ENCODE results near the gene TAS2R60.
"Not testable (repeated sequence)": the region's sequence is repeated elsewhere in the genome, so short reads cannot be mapped to it uniquely, and the experiment has no call there.

Gene TAS2R60, protein sequence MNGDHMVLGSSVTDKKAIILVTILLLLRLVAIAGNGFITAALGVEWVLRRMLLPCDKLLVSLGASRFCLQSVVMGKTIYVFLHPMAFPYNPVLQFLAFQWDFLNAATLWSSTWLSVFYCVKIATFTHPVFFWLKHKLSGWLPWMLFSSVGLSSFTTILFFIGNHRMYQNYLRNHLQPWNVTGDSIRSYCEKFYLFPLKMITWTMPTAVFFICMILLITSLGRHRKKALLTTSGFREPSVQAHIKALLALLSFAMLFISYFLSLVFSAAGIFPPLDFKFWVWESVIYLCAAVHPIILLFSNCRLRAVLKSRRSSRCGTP

GRCh38 chr7:143443153-143443552 lies at the start of gene TAS2R60:
Gene TAS2R60 (plus strand): TSS chr7:143443453. CDS start chr7:143443453, 0 bp downstream.
- DNase-seq (ENCODE audit: low read depth in 2 of 2), result no peak

GRCh38 chr7:143394068-143394467 lies 49.2 kb upstream of the TAS2R60 start:
- DNase-seq (ENCODE audit: low read depth in 2 of 2), result no peak

GRCh38 chr7:143394777-143395176 lies 48.5 kb upstream of the TAS2R60 start:
- no peak for DNase-seq (ENCODE audit: low read depth in 2 of 2)

DNA sequence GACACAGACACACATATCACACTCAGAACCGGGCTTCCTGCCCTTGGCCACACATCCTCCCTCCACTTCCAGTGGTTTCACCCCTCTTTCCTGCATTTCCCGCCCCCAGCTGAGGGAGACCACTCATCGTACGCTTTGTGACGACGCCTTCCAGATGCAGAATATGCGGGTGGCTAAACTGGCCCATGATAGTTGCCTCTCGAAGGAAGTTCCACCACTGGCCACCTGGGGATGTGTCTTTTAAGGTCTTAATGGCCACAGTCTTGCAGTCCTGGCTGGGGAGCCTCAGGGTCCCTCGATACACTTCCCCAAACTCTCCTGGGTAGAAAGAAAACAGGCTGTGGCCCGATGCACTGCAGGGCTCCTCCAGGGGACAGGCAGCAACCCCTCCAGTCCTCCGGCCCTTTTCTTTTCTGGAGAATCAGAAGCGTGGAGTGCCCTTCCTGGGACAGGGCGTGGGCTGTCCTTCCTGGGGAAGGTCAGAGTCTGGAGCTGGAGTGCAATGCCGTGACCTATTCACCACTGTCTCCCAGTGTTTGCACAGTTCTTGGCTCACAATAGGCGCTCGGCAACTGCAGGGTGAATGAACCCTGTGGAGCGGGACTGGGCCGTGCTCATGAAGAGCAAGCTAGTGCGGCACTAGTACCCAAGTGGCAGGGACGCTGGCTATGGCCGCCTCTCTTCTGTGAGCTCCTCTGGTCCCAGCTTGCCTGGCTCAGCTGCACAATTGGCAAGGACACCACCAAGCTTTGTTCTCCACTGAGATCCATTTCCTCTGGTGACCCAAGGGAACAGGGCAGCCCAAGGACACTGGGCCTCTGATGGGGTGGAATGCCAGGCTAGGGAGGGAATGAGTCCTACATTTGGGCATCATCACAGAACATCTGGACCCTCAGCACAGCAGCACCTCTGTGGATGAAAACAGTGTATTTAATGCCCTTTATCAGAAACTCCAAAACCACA lies 47.8 kb upstream of the TAS2R60 start:
- DNase-seq (ENCODE audit: low read depth in 2 of 2), result no peak

DNA sequence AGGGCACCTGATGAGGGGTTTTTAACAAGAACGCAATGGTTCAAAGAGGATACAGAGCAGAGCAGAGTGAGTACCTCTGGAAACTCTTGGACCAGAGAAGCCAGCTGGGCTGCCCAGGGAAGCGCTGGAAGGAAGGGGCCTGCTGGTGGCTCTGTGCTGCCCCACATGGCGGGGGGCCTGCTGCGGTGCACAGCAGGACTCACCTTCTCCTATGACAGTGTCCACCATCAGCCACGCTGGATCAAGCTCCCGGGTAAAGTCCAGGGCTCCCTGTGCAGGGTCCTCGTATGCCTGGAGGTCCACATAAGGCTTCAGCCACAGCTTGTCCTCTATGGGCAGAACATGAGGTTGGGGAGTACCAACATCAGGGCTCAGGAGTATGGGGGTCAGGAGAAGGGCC lies 47.1 kb upstream of the TAS2R60 start:
- DNase-seq (ENCODE audit: low read depth in 2 of 2), result no peak

GRCh38 chr7:143396625-143397556 lies 46.4 kb upstream of the TAS2R60 start:
- no peak for DNase-seq (ENCODE audit: low read depth in 2 of 2)

- no peak for DNase-seq (ENCODE audit: low read depth in 2 of 2)
These were observed 45.3 kb upstream of the TAS2R60 start for GRCh38 chr7:143397710-143398530.

DNA sequence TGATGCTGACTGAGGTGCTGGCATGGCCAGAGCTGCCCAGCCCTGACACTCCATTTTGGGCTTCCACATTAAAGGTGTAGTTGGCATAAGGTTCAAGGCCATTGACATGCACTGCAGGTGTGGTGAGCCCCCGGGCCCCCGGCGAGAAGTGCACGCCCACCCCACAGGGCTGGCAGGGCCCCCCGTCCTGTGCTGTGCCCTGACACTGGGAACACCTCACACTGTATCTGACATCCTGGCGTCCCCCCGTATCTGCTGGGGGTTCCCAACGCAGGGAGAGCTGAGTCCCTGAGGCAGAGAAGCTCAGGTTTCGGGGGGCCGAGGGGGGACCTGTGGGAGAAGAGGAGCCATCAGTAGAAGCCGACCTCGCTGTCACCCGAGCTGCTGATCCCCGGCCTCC lies 44.6 kb upstream of the TAS2R60 start:
- DNase-seq (ENCODE audit: low read depth in 2 of 2), result no peak

GRCh38 chr7:143399151-143399550 lies 44.1 kb upstream of the TAS2R60 start:
- no peak for DNase-seq (ENCODE audit: low read depth in 2 of 2)

DNA sequence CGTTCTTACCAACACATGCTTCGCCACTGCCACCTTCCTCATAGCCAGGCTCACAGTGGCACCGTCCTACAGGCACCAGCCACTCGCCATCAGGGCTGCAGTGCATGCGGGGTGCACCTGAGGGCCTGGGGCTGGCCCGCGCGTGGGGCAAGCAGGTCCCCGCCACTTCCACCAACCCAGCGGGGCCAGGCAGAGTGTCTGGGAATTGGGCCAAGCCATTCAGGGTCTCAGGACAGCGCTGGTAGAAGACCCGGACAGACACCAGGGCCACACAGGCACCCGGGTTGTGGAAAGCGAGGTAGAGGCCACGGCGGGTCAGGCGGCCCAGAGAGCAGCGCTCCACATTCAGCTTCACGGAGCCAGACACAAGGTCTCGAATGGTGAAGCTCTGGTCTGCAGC lies 43.6 kb upstream of the TAS2R60 start:
- DNase-seq (ENCODE audit: low read depth in 2 of 2), result no peak

DNA sequence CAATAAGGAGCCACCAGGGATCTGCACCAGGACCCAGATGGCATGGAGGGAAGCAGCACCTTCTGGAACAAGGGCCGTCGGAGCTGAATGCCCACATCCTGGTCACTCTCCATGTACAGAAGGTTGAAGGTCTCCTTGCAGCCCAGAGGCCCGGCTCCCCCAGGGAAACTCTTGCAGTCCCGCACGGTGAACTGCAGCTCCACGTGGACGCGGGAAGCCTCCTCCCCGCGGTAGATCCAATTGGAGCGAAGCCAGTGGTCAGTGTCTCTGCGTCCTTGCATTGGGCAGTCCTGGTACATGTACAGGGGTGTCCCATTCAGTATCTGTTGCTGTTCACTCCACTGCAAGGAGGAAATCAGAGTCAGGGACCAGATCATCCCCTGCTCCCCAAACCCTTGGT lies 42.0 kb upstream of the TAS2R60 start:
- DNase-seq (ENCODE audit: low read depth in 2 of 2), result no peak

DNA sequence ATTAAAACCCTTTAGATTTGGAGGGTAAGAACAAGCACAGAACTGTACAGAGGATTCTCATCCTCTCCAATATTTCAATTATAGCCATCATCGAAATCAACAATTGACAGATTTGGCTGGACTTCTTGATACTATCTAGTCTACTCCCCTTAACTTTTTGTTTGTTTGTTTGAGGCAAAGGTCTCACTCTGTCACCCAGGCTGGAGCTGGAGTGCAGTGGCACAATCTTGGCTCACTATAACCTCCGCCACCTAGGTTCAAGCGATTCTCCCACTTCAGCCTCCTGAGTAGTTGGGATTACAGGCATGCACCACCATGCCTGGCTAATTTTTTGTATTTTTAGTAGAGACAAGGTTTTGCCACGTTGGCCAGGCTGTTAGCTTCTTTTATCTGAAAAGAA lies 41.0 kb upstream of the TAS2R60 start:
- not testable (repeated sequence) for DNase-seq (ENCODE audit: low read depth in 2 of 2)

- no peak for DNase-seq (ENCODE audit: low read depth in 2 of 2)
These were observed 37.9 kb upstream of the TAS2R60 start for GRCh38 chr7:143405173-143406001.

DNA sequence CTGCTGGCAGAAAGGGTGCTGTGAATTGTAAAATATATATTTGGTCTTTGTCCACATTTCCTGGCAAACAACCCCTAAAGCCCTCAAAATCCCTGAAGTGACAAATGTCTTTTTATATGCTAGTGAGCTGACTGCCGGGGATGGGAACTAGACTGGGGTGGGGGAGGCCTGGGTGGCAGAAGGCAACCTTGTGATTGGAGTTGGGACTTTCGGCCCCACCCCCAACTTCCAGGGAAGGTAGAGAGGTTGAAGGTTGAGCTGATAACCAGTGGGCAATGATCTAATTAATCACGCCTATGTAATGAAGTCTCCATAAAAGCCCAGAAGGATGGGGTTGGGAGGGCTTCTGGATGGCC lies 37.3 kb upstream of the TAS2R60 start:
- DNase-seq (ENCODE audit: low read depth in 2 of 2), result no peak

DNA sequence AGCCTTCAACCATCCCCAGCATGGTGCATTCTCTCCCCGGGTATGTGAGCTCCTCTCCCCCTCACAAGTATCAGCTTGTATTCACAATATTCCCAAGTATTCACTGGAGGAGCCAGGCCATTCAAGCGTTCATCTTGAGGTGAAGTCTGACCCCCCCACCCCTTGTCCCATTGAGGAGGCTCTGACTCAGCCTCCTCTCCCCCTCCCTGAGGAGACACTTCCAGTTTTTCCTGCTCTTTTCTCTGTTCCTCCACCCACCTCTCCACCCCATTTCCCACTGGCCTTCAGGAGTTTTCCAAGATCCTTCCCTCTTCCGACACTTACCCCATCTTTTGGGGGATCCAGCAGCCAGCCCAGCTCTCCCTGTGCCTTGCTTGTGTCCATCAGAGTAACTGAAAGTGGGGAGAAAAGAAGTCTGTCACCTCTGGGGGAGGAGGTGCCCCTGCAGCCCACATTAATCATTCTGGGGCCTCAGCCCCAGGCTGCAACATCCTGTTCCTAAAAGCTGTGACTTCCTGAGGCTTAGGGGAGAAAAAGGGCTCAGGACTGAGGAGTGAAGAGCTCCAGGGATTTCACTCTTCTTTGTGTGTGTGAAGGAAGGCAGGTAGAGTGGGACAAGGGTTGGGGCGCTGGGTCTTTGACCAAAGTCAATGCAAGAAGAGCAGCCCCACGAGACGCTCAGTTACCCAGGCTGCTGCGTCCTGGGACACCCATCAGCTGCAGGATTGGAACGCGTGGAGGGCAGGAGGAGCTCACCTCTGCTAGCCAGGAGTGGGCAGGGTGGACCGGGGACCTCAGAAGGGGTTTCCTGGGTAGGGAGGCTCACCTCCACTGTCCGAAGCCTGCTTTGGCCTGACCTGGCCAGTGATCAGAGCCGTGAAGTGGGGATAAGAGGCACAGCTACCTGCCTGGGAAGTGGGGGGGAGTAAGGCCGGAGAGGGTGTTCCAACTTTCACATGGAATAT lies 35.7 kb upstream of the TAS2R60 start:
- no peak for DNase-seq (ENCODE audit: low read depth in 2 of 2)

GRCh38 chr7:143408252-143408685 lies 35.0 kb upstream of the TAS2R60 start:
- DNase-seq (ENCODE audit: low read depth in 2 of 2), result no peak

GRCh38 chr7:143408686-143409561 lies 34.3 kb upstream of the TAS2R60 start, which contains the start of gene EPHA1:
Gene EPHA1 (minus strand): TSS chr7:143408856. CDS start chr7:143408805, 51 bp downstream.
- DNase-seq (ENCODE audit: low read depth in 2 of 2), result peak; percentile 40 to 50

Data from stimulated activated CD4-positive, alpha-beta T cell treated with anti-CD3 and anti-CD28 coated beads, Interleukin-1b, Interleukin-23, amount 100 ng/mL, for 4 hours (primary cell).